Activated T-cell treated with anti-CD3 and anti-CD28 coated beads, Interleukin-2, amount 50 U/mL, for 4 hours (primary cell): ENCODE data around the gene RABEP2. TPM values are rescaled to one million over a fixed set of nuclear protein-coding genes. Genes with fewer than 3 reads are reported as not detected.
A peak's percentile ranks its signal among the peaks of the same experiment; 100 is the strongest.
"Not testable (repeated sequence)": the region's sequence is repeated elsewhere in the genome, so short reads cannot be mapped to it uniquely, and the experiment has no call there.

Source experiments
- ATAC-seq, 2 donors: fragments of 200-7000 bp; cut with Tn5 transposase; one replicate each; pipeline ENCODE4 v1.10.0; 2021
- DNase-seq: peaks from one replicate; pipeline ENCODE4 v3.0.0-alpha.2; 2020
- H3K27me3 Mint-ChIP-seq: one replicate; pipeline ENCODE4 v1.8.0; 2021; ENCODE audit warnings: low read depth, mixed read lengths
- H3K36me3 Mint-ChIP-seq: one replicate; pipeline ENCODE4 v1.8.0; 2022; ENCODE audit warnings: mixed read lengths; ENCODE audit not compliant: insufficient read depth
- H3K4me1 Mint-ChIP-seq: one replicate; pipeline ENCODE4 v1.8.0; 2021; ENCODE audit warnings: low read depth, mixed read lengths
- H3K4me3 Mint-ChIP-seq: one replicate; pipeline ENCODE4 v1.8.0; 2021; ENCODE audit warnings: mild to moderate bottlenecking, moderate library complexity, mixed read lengths
- H3K9me3 Mint-ChIP-seq: one replicate; pipeline ENCODE4 v1.8.0; 2021; ENCODE audit warnings: mixed read lengths
- total RNA-seq, 3 donors: library from RNA; stranded (reverse); gene quantifications; one replicate each; pipeline ENCODE4 v1.2.1, GENCODE V29; 2021

RABEP2 gene
- 10 to 100 TPM; 21.9 to 27.1 (median 24.2) TPM for total RNA-seq

GRCh38 chr16:28924762-28925385, at the start of gene RABEP2:
RABEP2 (minus strand) TSS chr16:28925238; CDS start chr16:28925163, 75 bp downstream.
- H3K4me1 Mint-ChIP-seq: peaks cover 17% of the 10 kb centered on the region
- DNase-seq (peak; percentile 93), ATAC-seq (peak; percentile 91 to 92)
- H3K4me3 Mint-ChIP-seq: peak within 1 kb of the TSS; percentile 96
- no peaks in the 10 kb centered on the region for H3K27me3 Mint-ChIP-seq
- no peaks in the 10 kb centered on the region for H3K9me3 Mint-ChIP-seq
- peaks cover 6% of the 10 kb centered on the region for H3K36me3 Mint-ChIP-seq

- Mint-ChIP-seq H3K4me3 (peak within 1 kb of the TSS; percentile 97), H3K36me3 (peaks cover 13% of the 10 kb centered on the region), H3K27me3 (no peaks in the 10 kb centered on the region), H3K9me3 (no peaks in the 10 kb centered on the region), H3K4me1 (peaks cover 28% of the 10 kb centered on the region)
- peak; percentile 93 to 95 for ATAC-seq
- DNase-seq: peak; percentile 88
Measured at GRCh38 chr16:28974437-28975157, 49.6 kb upstream of the RABEP2 start, which contains the start of gene SPNS1. SPNS1 (plus strand) TSS chr16:28974778; CDS start chr16:28975152, 374 bp downstream.

- peak; percentile 21 to 27 for ATAC-seq
- H3K27me3 Mint-ChIP-seq: no peaks in the 10 kb centered on the region
- H3K36me3 Mint-ChIP-seq: peaks cover 13% of the 10 kb centered on the region
- peaks cover 28% of the 10 kb centered on the region for H3K4me1 Mint-ChIP-seq
- peak overlapping the region; percentile 97 for H3K4me3 Mint-ChIP-seq
- no peak for DNase-seq
- no peaks in the 10 kb centered on the region for H3K9me3 Mint-ChIP-seq
Measured at GRCh38 chr16:28974007-28974436, 49.0 kb upstream of the RABEP2 start.

GRCh38 chr16:28969696-28970095, 44.7 kb upstream of the RABEP2 start:
- not testable (repeated sequence) for ATAC-seq, H3K9me3 Mint-ChIP-seq, H3K36me3 Mint-ChIP-seq, H3K4me1 Mint-ChIP-seq, DNase-seq, H3K4me3 Mint-ChIP-seq, H3K27me3 Mint-ChIP-seq

- no peak overlapping the region for H3K4me3 Mint-ChIP-seq
- H3K27me3 Mint-ChIP-seq: no peaks in the 10 kb centered on the region
- ATAC-seq: no peak
- no peaks in the 10 kb centered on the region for H3K9me3 Mint-ChIP-seq
- no peak for DNase-seq
- H3K4me1 Mint-ChIP-seq: no peaks in the 10 kb centered on the region
- peaks cover 22% of the 10 kb centered on the region for H3K36me3 Mint-ChIP-seq
Measured at GRCh38 chr16:28967156-28967555, 42.1 kb upstream of the RABEP2 start.

- no peaks in the 10 kb centered on the region for H3K9me3 Mint-ChIP-seq
- DNase-seq (no peak), ATAC-seq (no peak)
- no peaks in the 10 kb centered on the region for H3K27me3 Mint-ChIP-seq
- H3K36me3 Mint-ChIP-seq: peaks cover 32% of the 10 kb centered on the region
- H3K4me3 Mint-ChIP-seq: no peak overlapping the region
- H3K4me1 Mint-ChIP-seq: no peaks in the 10 kb centered on the region
Measured at GRCh38 chr16:28964496-28964895, 39.5 kb upstream of the RABEP2 start.

GRCh38 chr16:28964072-28964471, 39.0 kb upstream of the RABEP2 start:
- peaks cover 35% of the 10 kb centered on the region for H3K36me3 Mint-ChIP-seq
- ATAC-seq: no peak

GRCh38 chr16:28958836-28959235, 33.8 kb upstream of the RABEP2 start:
- no peaks in the 10 kb centered on the region for H3K9me3 Mint-ChIP-seq
- no peak overlapping the region for H3K4me3 Mint-ChIP-seq
- DNase-seq (no peak), ATAC-seq (no peak)
- peaks cover 3% of the 10 kb centered on the region for H3K4me1 Mint-ChIP-seq
- H3K36me3 Mint-ChIP-seq: peaks cover 44% of the 10 kb centered on the region
- H3K27me3 Mint-ChIP-seq: no peaks in the 10 kb centered on the region

More at GRCh38 chr16:28964072-28964471, 39.0 kb upstream of the RABEP2 start:
- no peak overlapping the region for H3K4me3 Mint-ChIP-seq
- DNase-seq: no peak
- H3K4me1 Mint-ChIP-seq: no peaks in the 10 kb centered on the region
- H3K9me3 Mint-ChIP-seq: no peaks in the 10 kb centered on the region
- no peaks in the 10 kb centered on the region for H3K27me3 Mint-ChIP-seq

GRCh38 chr16:28958216-28958615, 33.2 kb upstream of the RABEP2 start:
- Mint-ChIP-seq H3K4me1 (peaks cover 6% of the 10 kb centered on the region), H3K4me3 (no peak overlapping the region), H3K27me3 (no peaks in the 10 kb centered on the region), H3K9me3 (no peaks in the 10 kb centered on the region), H3K36me3 (peaks cover 42% of the 10 kb centered on the region)
- ATAC-seq (no peak), DNase-seq (no peak)

- H3K36me3 Mint-ChIP-seq: peaks cover 17% of the 10 kb centered on the region
- no peaks in the 10 kb centered on the region for H3K27me3 Mint-ChIP-seq
- no peaks in the 10 kb centered on the region for H3K9me3 Mint-ChIP-seq
- no peak for ATAC-seq
- peaks cover 23% of the 10 kb centered on the region for H3K4me1 Mint-ChIP-seq
- no peak for DNase-seq
- H3K4me3 Mint-ChIP-seq: peak overlapping the region; percentile 88
Measured at GRCh38 chr16:28951410-28951943, 26.4 kb upstream of the RABEP2 start.

- DNase-seq: peak; percentile 99
- peaks cover 13% of the 10 kb centered on the region for H3K36me3 Mint-ChIP-seq
- ATAC-seq: peak; percentile 96
- peak within 1 kb of the TSS; percentile 88 for H3K4me3 Mint-ChIP-seq
- no peaks in the 10 kb centered on the region for H3K27me3 Mint-ChIP-seq
- H3K4me1 Mint-ChIP-seq: peaks cover 24% of the 10 kb centered on the region
- no peaks in the 10 kb centered on the region for H3K9me3 Mint-ChIP-seq
Measured at GRCh38 chr16:28950648-28951409, 25.8 kb upstream of the RABEP2 start, which contains the start of gene NFATC2IP. NFATC2IP (plus strand) TSS chr16:28950937; CDS start chr16:28951012, 75 bp downstream.

- ATAC-seq: no peak
- H3K4me3 Mint-ChIP-seq: no peak overlapping the region
Measured at GRCh38 chr16:28946681-28947080, 21.6 kb upstream of the RABEP2 start.

GRCh38 chr16:28943281-28943680, 18.2 kb upstream of the RABEP2 start:
- Mint-ChIP-seq H3K4me1 (peaks cover 7% of the 10 kb centered on the region), H3K36me3 (no peaks in the 10 kb centered on the region), H3K9me3 (no peaks in the 10 kb centered on the region), H3K4me3 (no peak overlapping the region), H3K27me3 (no peaks in the 10 kb centered on the region)
- DNase-seq (no peak), ATAC-seq (no peak)

More at GRCh38 chr16:28946681-28947080, 21.6 kb upstream of the RABEP2 start:
- Mint-ChIP-seq H3K4me1 (peaks cover 13% of the 10 kb centered on the region), H3K27me3 (no peaks in the 10 kb centered on the region), H3K9me3 (no peaks in the 10 kb centered on the region), H3K36me3 (no peaks in the 10 kb centered on the region)
- no peak for DNase-seq

GRCh38 chr16:28939825-28940224, 14.8 kb upstream of the RABEP2 start:
- H3K4me3 Mint-ChIP-seq, ATAC-seq, H3K9me3 Mint-ChIP-seq, DNase-seq, H3K27me3 Mint-ChIP-seq, H3K36me3 Mint-ChIP-seq: not testable (repeated sequence)
- H3K4me1 Mint-ChIP-seq: peaks cover 15% of the 10 kb centered on the region
